ENCODE results near the gene OR6S1. TPM values are rescaled to one million over a fixed set of nuclear protein-coding genes. Genes with fewer than 3 reads are reported as not detected.
"Not testable (repeated sequence)": the region's sequence is repeated elsewhere in the genome, so short reads cannot be mapped to it uniquely, and the experiment has no call there.

OR6S1 gene
- total and polyA plus RNA-seq, 2 experiments from 2014 or later = not detected

- Histone ChIP-seq H4K20me1 (ENCODE audit: insufficient read depth, poor library complexity, severe bottlenecking) (no peaks in the 10 kb centered on the region), H3K27me3 (no peaks in the 10 kb centered on the region), H3K4me1 (ENCODE audit: insufficient read depth) (peaks cover 5% of the 10 kb centered on the region), H3K27ac (no peak overlapping the region), H2AFZ (no peak overlapping the region), H3K9me2 (replicated peaks; ENCODE audit: insufficient read depth) (no peaks in the 10 kb centered on the region), H3K79me2 (no peaks in the 10 kb centered on the region), H3K4me3 (no peak overlapping the region), H3K9me3 (ENCODE audit: low read depth) (no peaks in the 10 kb centered on the region), H3K36me3 (replicated peaks; ENCODE audit: insufficient read depth, low read depth) (no peaks in the 10 kb centered on the region), H3K4me2 (no peak overlapping the region)
- TF ChIP-seq EZH2phosphoT487 (IDR thresholded peaks at IDR 0.05; ENCODE audit: low read depth, severe bottlenecking, unreplicated experiment) (no peak), EZH2 (IDR thresholded peaks at IDR 0.05; ENCODE audit: borderline replicate concordance) (no peak)
- TF ChIP-seq, protein P1, sequence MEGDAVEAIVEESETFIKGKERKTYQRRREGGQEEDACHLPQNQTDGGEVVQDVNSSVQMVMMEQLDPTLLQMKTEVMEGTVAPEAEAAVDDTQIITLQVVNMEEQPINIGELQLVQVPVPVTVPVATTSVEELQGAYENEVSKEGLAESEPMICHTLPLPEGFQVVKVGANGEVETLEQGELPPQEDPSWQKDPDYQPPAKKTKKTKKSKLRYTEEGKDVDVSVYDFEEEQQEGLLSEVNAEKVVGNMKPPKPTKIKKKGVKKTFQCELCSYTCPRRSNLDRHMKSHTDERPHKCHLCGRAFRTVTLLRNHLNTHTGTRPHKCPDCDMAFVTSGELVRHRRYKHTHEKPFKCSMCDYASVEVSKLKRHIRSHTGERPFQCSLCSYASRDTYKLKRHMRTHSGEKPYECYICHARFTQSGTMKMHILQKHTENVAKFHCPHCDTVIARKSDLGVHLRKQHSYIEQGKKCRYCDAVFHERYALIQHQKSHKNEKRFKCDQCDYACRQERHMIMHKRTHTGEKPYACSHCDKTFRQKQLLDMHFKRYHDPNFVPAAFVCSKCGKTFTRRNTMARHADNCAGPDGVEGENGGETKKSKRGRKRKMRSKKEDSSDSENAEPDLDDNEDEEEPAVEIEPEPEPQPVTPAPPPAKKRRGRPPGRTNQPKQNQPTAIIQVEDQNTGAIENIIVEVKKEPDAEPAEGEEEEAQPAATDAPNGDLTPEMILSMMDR (IDR thresholded peaks at IDR 0.05; ENCODE audit: poor library complexity) = no peak
- 51% methylated on average over 2 of the region's 2 CpGs for WGBS (ENCODE audit: low lambda C conversion rate, missing lambda C conversion rate)
- DNase-seq (ENCODE audit: low spot score) = no peak
Measured at GRCh38 chr14:20620798-20621478, 20.6 kb downstream of the OR6S1 start.

GRCh38 chr14:20619688-20620087 lies 21.8 kb downstream of the OR6S1 start:
- not testable (repeated sequence) for H3K9me2 ChIP-seq (replicated peaks; ENCODE audit: insufficient read depth); H4K20me1 ChIP-seq (ENCODE audit: insufficient read depth, poor library complexity, severe bottlenecking); H3K27ac ChIP-seq; H3K36me3 ChIP-seq (replicated peaks; ENCODE audit: insufficient read depth, low read depth); H3K4me2 ChIP-seq; H3K4me1 ChIP-seq (ENCODE audit: insufficient read depth); H2AFZ ChIP-seq; H3K27me3 ChIP-seq; H3K4me3 ChIP-seq; H3K9me3 ChIP-seq (ENCODE audit: low read depth); H3K79me2 ChIP-seq; DNase-seq (ENCODE audit: low spot score)
- WGBS (ENCODE audit: low lambda C conversion rate, missing lambda C conversion rate) = 88% methylated on average over 6 of the region's 6 CpGs

DNA sequence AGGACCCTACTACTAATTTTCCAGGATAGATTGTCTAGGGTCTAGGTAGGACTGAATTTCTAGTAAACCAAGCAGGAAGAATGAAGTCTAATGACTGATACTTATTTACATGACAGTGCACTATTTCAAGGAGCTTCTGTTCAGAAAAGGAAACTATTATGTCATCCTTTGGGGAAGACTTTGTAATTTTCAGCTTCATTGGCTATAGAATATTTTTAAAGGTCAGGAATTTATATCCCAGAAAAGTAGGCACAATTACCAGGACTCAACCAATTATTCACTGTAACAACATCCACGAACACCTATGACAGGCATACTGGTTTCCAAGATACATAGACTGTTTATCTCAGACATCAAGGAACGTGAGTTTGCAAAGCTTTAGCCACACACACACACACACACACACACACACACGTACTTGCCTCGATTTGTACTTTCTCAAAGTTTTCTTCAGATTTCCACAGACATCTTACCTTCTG lies 23.2 kb downstream of the OR6S1 start:
- Histone ChIP-seq H3K9me2 (replicated peaks; ENCODE audit: insufficient read depth) (no peaks in the 10 kb centered on the region), H3K9me3 (ENCODE audit: low read depth) (no peaks in the 10 kb centered on the region), H2AFZ (no peak overlapping the region), H3K4me2 (no peak overlapping the region), H3K27me3 (no peaks in the 10 kb centered on the region), H3K36me3 (replicated peaks; ENCODE audit: insufficient read depth, low read depth) (no peaks in the 10 kb centered on the region), H3K27ac (no peak overlapping the region), H3K4me3 (no peak overlapping the region), H3K4me1 (ENCODE audit: insufficient read depth) (no peaks in the 10 kb centered on the region), H4K20me1 (ENCODE audit: insufficient read depth, poor library complexity, severe bottlenecking) (no peaks in the 10 kb centered on the region), H3K79me2 (no peaks in the 10 kb centered on the region)
- 57% methylated on average over 4 of the region's 4 CpGs for WGBS (ENCODE audit: low lambda C conversion rate, missing lambda C conversion rate)
- no peak for DNase-seq (ENCODE audit: low spot score)
- TF ChIP-seq EZH2phosphoT487 (IDR thresholded peaks at IDR 0.05; ENCODE audit: low read depth, severe bottlenecking, unreplicated experiment) = no peak
- TF ChIP-seq, protein P1 (IDR thresholded peaks at IDR 0.05; ENCODE audit: poor library complexity) = no peak
- TF ChIP-seq EZH2 (IDR thresholded peaks at IDR 0.05; ENCODE audit: borderline replicate concordance) = no peak

- no peak overlapping the region for H2AFZ ChIP-seq
- H3K4me2 ChIP-seq = no peak overlapping the region
- TF ChIP-seq EZH2 (IDR thresholded peaks at IDR 0.05; ENCODE audit: borderline replicate concordance) = no peak
- TF ChIP-seq EZH2phosphoT487 (IDR thresholded peaks at IDR 0.05; ENCODE audit: low read depth, severe bottlenecking, unreplicated experiment) = no peak
- TF ChIP-seq, protein P1 (IDR thresholded peaks at IDR 0.05; ENCODE audit: poor library complexity) = no peak
Measured at GRCh38 chr14:20617138-20618003, 24.1 kb downstream of the OR6S1 start.

More at GRCh38 chr14:20617138-20618003, 24.1 kb downstream of the OR6S1 start:
- Histone ChIP-seq H3K9me3 (ENCODE audit: low read depth) (no peaks in the 10 kb centered on the region), H3K4me1 (ENCODE audit: insufficient read depth) (peaks cover 3% of the 10 kb centered on the region), H3K79me2 (no peaks in the 10 kb centered on the region), H3K27me3 (no peaks in the 10 kb centered on the region), H3K9me2 (replicated peaks; ENCODE audit: insufficient read depth) (no peaks in the 10 kb centered on the region), H3K36me3 (replicated peaks; ENCODE audit: insufficient read depth, low read depth) (no peaks in the 10 kb centered on the region), H3K4me3 (no peak overlapping the region), H4K20me1 (ENCODE audit: insufficient read depth, poor library complexity, severe bottlenecking) (no peaks in the 10 kb centered on the region), H3K27ac (no peak overlapping the region)
- DNase-seq (ENCODE audit: low spot score) = no peak
- 88% methylated on average over 12 of the region's 12 CpGs for WGBS (ENCODE audit: low lambda C conversion rate, missing lambda C conversion rate)

All from hepatocyte (in vitro differentiated cells).